H7 (cell line): ENCODE results near the gene B3GALNT1. TPM values are rescaled to one million over a fixed set of nuclear protein-coding genes. Genes with fewer than 3 reads are reported as not detected.
"Not testable (repeated sequence)": the region's sequence is repeated elsewhere in the genome, so short reads cannot be mapped to it uniquely, and the experiment has no call there.

Source experiments
- DNase-seq: peaks from one replicate; pipeline ENCODE4 v3.0.0; 2012
- H3K27me3 ChIP-seq: 2 replicates; pipeline ENCODE4 v1.6.0; 2011; ENCODE audit warnings: mild to moderate bottlenecking, low read length; ENCODE audit not compliant: control insufficient read depth, insufficient read depth
- H3K36me3 ChIP-seq: replicated peaks from 2 replicates; pipeline ENCODE4 v1.5.1; 2011; ENCODE audit warnings: low read length; ENCODE audit not compliant: control insufficient read depth, insufficient read depth
- H3K4me3 ChIP-seq: 2 replicates; pipeline ENCODE4 v1.5.1; 2011; ENCODE audit warnings: low read depth, mild to moderate bottlenecking, control low read depth, low read length, moderate library complexity; ENCODE audit not compliant: insufficient read depth
- total RNA-seq: library from RNA; depleted of rRNA; stranded (reverse); fragments of >200 nt; shearing (Covaris generic); gene quantifications from 2 replicates; pipeline ENCODE4 v1.2.3, GENCODE V29; 2014

The B3GALNT1 gene
- total RNA-seq, 1 experiment from 2014 or later, result 5.4 TPM

GRCh38 chr3:161067335-161067734 lies 37.8 kb downstream of the B3GALNT1 start:
- Histone ChIP-seq H3K27me3 (no peaks in the 10 kb centered on the region), H3K4me3 (no peak overlapping the region), H3K36me3 (no peaks in the 10 kb centered on the region)
- DNase-seq, result no peak

- no peaks in the 10 kb centered on the region for H3K36me3 ChIP-seq
- no peak for DNase-seq
- H3K4me3 ChIP-seq, result no peak overlapping the region
- H3K27me3 ChIP-seq, result no peaks in the 10 kb centered on the region
Observed at GRCh38 chr3:161066930-161067329, 38.2 kb downstream of the B3GALNT1 start.

DNA sequence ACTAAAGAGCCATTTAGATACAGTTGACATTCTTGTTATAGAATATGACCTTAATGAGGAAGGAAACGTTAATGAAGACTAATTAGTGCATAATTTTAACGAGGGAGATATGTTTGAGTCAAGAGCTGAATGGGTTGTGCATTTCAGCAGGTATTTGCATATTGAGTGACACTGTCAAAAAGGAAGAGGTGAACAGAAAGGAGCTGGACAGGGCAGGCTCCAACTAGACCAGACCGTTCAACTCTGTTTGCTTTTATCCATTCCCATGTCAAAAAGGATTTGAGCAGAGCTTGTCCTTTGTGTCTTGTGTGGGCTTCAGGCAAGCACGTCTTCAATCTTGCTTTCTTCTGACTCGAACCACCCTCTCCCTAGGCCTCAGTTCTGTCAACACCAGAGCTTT lies 40.7 kb downstream of the B3GALNT1 start:
- Histone ChIP-seq H3K27me3 (no peaks in the 10 kb centered on the region), H3K4me3 (no peak overlapping the region), H3K36me3 (no peaks in the 10 kb centered on the region)
- DNase-seq, result no peak

- no peaks in the 10 kb centered on the region for H3K27me3 ChIP-seq
- no peak for DNase-seq
- H3K4me3 ChIP-seq, result no peak overlapping the region
- H3K36me3 ChIP-seq, result no peaks in the 10 kb centered on the region
Observed at GRCh38 chr3:161054860-161055604, 50.1 kb downstream of the B3GALNT1 start.

DNA sequence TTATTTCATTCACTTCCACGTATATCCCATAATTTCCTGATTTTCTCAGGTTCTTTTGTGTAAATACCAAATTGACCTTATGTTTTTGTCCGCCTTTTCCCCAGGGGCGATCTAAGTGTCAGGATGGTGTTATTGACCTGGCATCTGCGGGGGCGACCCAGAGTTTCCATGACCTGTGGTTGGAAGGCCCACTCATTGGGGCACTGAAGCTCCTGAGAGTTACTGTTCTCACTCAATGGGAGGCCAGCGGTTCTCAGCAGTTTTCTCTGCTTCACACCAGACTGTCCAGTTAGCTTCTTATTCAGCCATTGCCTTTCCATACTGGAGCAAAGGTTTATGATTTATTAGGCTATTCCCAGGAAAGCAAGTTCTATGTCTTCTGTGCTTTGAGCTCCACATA lies 53.3 kb downstream of the B3GALNT1 start:
- Histone ChIP-seq H3K4me3 (no peak overlapping the region), H3K36me3 (no peaks in the 10 kb centered on the region), H3K27me3 (no peaks in the 10 kb centered on the region)
- no peak for DNase-seq

GRCh38 chr3:161050935-161051334 lies 54.2 kb downstream of the B3GALNT1 start:
- DNase-seq, result no peak
- H3K36me3 ChIP-seq, result no peaks in the 10 kb centered on the region
- no peaks in the 10 kb centered on the region for H3K27me3 ChIP-seq
- no peak overlapping the region for H3K4me3 ChIP-seq

- Histone ChIP-seq H3K36me3 (no peaks in the 10 kb centered on the region), H3K4me3 (no peak overlapping the region), H3K27me3 (no peaks in the 10 kb centered on the region)
- DNase-seq, result no peak
Observed at GRCh38 chr3:161049683-161050248, 55.4 kb downstream of the B3GALNT1 start.

DNA sequence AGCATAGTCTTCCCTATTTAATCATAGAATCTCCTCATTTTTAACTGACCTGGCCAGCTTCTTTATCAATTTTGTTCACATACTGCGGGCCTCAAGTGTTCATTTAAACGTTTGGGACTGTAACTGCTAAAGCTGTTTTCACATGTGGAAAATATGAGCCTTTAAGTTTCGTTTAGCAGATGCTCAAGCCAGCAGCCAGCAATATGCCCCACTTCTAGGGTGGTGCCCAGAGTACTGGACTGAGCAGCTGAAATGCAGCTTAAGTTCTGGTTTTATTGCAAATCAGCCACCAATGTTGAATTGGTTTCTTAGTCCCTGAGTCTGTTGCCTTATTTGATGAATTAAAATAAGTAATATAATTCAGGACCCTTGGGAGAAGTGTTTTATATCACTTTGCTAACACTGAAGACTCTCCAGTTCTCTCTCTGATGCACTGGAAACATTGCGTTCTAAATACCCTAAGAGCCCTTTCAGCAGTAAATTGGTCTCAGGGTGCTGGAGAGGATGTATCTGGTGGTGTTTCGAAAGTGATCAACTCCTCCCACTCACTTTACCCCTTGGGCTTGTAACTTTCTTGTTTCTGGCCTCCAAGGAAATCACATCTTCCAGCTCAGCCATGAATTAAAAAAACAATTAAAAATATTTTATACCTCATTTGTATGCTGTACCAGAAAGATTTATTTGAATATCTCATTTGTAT lies 61.7 kb downstream of the B3GALNT1 start:
- no peak overlapping the region for H3K4me3 ChIP-seq
- no peaks in the 10 kb centered on the region for H3K36me3 ChIP-seq
- no peaks in the 10 kb centered on the region for H3K27me3 ChIP-seq
- no peak for DNase-seq

DNA sequence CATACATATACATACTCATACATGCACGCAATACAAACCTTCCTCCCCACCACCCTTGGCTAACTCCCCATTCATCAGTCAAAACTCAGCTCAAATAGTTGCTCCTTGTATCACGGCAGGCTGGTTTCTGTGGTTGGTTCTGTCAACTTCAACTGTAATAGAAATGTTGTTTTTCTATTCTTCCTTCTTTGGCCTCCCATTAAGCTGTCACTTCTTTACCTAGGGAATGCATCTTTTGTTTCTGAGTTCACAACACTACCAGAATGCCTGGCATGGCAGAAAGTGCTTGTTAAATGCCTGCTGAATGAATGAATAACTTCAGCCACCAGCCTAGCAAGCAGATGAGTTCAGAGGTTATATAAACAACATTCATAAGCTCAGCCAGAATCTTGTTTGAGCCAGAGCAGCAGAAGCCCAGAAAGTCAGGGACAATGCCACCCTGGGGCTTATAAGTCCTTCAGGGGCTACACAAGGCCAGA lies 63.1 kb downstream of the B3GALNT1 start:
- Histone ChIP-seq H3K36me3 (no peaks in the 10 kb centered on the region), H3K4me3 (no peak overlapping the region), H3K27me3 (no peaks in the 10 kb centered on the region)
- DNase-seq, result no peak

DNA sequence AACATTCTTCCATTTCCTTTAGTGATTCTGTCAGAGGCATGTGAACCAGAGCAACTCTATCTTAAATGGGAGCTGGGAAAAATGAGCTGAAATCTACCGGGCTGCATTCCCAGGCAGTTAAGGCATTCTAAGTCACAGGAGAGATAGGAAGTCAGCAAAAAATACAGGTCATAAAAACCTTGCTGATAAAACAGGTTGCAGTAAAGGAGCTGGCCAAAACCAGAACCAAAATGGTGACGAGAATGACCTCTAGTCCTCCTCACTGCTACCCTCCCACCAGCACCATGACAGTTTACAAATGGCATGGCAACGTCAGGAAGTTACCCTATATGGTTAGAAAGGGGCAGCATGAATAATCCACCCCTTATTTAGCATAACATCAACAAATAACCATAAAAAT lies 66.4 kb downstream of the B3GALNT1 start:
- no peak for DNase-seq
- Histone ChIP-seq H3K27me3 (no peaks in the 10 kb centered on the region), H3K36me3 (no peaks in the 10 kb centered on the region)

GRCh38 chr3:161035711-161036110 lies 69.4 kb downstream of the B3GALNT1 start:
- no peaks in the 10 kb centered on the region for H3K27me3 ChIP-seq
- H3K4me3 ChIP-seq, result no peak overlapping the region
- no peak for DNase-seq
- H3K36me3 ChIP-seq, result no peaks in the 10 kb centered on the region

More for the DNA sequence above, 66.4 kb downstream of the B3GALNT1 start:
- no peak overlapping the region for H3K4me3 ChIP-seq

DNA sequence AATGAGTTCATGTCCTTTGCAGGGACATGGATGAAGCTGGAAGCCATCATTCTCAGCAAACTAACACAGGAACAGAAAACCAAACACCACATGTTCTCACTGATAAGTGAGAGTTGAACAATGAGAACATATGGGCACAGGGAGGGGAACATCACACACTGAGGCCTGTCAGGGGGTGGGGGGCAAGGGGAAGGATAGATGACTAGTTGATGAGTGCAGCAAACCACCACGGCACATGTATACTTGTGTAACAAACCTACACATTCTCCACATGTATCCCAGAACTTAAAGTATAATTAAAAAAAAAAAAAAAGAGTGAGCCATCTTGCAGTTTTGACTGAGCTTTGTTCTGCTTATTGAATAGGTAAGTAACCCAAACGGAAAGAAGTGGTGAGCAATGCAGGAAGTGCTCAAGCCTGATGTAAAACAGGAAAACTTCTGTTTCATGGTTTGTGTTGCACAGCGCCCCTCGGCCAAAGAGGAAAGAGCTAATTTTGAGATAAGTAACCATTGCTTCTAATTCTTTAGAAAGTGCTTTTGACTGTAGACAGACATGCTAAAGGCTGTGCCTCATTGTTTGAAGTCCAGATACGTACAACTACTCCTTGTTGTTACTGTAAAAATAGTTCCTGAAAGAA lies 70.1 kb downstream of the B3GALNT1 start:
- not testable (repeated sequence) for H3K27me3 ChIP-seq, H3K4me3 ChIP-seq, H3K36me3 ChIP-seq, DNase-seq
